Measurements from ENCODE around the gene ADGB.

DNA sequence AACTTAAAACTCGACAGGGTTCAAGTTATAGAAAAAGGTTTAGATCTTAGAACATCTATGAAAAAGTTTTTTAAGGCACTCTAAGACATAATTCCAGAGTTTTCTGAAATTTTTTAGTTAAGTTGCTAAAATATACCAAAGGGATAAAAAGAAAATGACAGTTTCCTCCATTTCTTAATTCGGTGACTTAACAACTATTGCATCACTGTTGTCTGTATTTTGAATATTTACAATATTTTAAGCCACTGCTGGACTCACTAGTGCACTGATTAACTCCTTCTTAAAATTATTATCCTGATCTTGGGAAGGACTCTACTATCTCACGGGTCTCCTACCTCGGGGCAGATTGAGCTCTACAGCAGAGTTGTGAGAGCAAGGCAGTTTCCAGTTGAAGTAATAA, 91.0 kb downstream of the ADGB start:
- no peak for TF ChIP-seq POLR2A (IDR thresholded peaks at IDR 0.05)
- TF ChIP-seq, protein P1, sequence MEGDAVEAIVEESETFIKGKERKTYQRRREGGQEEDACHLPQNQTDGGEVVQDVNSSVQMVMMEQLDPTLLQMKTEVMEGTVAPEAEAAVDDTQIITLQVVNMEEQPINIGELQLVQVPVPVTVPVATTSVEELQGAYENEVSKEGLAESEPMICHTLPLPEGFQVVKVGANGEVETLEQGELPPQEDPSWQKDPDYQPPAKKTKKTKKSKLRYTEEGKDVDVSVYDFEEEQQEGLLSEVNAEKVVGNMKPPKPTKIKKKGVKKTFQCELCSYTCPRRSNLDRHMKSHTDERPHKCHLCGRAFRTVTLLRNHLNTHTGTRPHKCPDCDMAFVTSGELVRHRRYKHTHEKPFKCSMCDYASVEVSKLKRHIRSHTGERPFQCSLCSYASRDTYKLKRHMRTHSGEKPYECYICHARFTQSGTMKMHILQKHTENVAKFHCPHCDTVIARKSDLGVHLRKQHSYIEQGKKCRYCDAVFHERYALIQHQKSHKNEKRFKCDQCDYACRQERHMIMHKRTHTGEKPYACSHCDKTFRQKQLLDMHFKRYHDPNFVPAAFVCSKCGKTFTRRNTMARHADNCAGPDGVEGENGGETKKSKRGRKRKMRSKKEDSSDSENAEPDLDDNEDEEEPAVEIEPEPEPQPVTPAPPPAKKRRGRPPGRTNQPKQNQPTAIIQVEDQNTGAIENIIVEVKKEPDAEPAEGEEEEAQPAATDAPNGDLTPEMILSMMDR (IDR thresholded peaks at IDR 0.05): no peak
